Uterus (tissue), 2 donors: ENCODE results near the gene ZNF579.

Experiments used
- POLR2A ChIP-seq, 2 donors: fragments of 450-650 bp; IDR thresholded peaks; one replicate each; pipeline ENCODE4 v1.6.1; 2016; ENCODE audit warnings: antibody characterized with exemption in 2 of 2, mild to moderate bottlenecking in 1 of 2, moderate library complexity in 1 of 2
- TF ChIP-seq, protein P1 (sequence below), 4 experiments: fragments of 200-600 bp in 2 of 4; fragments of 450-650 bp in 2 of 4; sonication (generic) in 2 of 4; IDR thresholded peaks; one replicate each; pipeline ENCODE4 v1.5.1; 2016 to 2019; ENCODE audit warnings: antibody characterized with exemption in 4 of 4, mild to moderate bottlenecking in 2 of 4, moderate library complexity in 1 of 4

DNA sequence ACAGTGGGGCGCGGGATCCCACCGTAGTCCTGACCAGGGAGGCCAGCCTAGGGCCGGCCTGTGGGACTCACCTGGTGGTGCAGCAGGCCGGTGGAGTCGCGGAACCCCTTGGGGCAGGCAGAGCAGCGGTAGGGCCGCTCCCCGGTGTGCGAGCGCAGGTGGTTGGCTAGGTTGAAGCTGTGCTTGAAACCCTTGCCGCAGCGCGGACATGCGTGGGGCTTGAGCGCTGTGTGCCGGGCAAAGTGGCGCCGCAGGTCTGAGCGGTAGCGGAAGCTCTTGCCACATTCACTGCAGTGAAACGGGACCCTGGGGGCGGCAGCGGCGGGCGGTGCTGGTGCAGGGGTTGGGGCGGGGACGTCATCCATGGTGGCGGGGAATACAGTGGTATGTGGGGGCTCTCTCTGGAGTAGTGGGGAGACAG lies 16.9 kb upstream of the ZNF579 start:
- TF ChIP-seq POLR2A (IDR thresholded peaks at IDR 0.05) = no peak
- TF ChIP-seq, protein P1, sequence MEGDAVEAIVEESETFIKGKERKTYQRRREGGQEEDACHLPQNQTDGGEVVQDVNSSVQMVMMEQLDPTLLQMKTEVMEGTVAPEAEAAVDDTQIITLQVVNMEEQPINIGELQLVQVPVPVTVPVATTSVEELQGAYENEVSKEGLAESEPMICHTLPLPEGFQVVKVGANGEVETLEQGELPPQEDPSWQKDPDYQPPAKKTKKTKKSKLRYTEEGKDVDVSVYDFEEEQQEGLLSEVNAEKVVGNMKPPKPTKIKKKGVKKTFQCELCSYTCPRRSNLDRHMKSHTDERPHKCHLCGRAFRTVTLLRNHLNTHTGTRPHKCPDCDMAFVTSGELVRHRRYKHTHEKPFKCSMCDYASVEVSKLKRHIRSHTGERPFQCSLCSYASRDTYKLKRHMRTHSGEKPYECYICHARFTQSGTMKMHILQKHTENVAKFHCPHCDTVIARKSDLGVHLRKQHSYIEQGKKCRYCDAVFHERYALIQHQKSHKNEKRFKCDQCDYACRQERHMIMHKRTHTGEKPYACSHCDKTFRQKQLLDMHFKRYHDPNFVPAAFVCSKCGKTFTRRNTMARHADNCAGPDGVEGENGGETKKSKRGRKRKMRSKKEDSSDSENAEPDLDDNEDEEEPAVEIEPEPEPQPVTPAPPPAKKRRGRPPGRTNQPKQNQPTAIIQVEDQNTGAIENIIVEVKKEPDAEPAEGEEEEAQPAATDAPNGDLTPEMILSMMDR (IDR thresholded peaks at IDR 0.05) = no peak
